ENCODE data around the gene NPAT.
A peak's percentile ranks its signal among the peaks of the same experiment; 100 is the strongest.
"Not testable (repeated sequence)": the region's sequence is repeated elsewhere in the genome, so short reads cannot be mapped to it uniquely, and the experiment has no call there.

Gene NPAT

DNA sequence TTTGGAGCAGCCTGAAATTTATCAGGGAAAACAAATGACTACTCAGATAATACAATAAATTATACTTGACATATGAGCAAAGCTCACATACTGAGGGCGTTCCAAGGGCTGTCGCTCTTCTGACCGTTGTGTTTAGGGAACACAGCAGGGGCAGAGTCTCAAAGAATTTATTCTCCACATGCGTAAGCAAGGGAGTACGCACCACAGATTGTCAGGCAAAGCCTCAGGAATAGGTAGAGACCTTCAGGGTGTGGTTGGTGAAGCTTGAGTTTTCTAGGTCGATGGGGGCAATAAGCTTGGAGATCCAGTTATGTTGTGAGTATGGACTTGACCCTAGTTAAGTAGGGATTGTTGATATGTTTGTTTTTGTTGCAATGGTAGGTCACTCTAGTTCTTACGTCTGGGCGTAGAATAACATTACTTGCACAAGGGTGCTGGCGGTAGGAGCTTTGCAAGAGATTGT is 100.2 kb downstream of the NPAT start:
- peak overlapping the region; percentile 76 for H3K4me3 ChIP-seq (ENCODE audit: extremely low read depth, insufficient read depth, low read length, poor library complexity, severe bottlenecking)
- H3K27ac ChIP-seq (ENCODE audit: low read depth, low read length, severe bottlenecking) = no peak overlapping the region
- H3K36me3 ChIP-seq (ENCODE audit: control insufficient read depth, insufficient read depth, low read length) = no peaks in the 10 kb centered on the region
- H3K4me1 ChIP-seq (ENCODE audit: control insufficient read depth, insufficient read depth, low read length, poor library complexity, severe bottlenecking) = no peaks in the 10 kb centered on the region
- H3K9me3 ChIP-seq (ENCODE audit: control insufficient read depth, low read length) = no peaks in the 10 kb centered on the region
- 56 to 72% methylated on average over 7 to 8 of the region's 9 CpGs for WGBS, 2 experiments (ENCODE audit: insufficient coverage in 2 of 2)

DNA sequence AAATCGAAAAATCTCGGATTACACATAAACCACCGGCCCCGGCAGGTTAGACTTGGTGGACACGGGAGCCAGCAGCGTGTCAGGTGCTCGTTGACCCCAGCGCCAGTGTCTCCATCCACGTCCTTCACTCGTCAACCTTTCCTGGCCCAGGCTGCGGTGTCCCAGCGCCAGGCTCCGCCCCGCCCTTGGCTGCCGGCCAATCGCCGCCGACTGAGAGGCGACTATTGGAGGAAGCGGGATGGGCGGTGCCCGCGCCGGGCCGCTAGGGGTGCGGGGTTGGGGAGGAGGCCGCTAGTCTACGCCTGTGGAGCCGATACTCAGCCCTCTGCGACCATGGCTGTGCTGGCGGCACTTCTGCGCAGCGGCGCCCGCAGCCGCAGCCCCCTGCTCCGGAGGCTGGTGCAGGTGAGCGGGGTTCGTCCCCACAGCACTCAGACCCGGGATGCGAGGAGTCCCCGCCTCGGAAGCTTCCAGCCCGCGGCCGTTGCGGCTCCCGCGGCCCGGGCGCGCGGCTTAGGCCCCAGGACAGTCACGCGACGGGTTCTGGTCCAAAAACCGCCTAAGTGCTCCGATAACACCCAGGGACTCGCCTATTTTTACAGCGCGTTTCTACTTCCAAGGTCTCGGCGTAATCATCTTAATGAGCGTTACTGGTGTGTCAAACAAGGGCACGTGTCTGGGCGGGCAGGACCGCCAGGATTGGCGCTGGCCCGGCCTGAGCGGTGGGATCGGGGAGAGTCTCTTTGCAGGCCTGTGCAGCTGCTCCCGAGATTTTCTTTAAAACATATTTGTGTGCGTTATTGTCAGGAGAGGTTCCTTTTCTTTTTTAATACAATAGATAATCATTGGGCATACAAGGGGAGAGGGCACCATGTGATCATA is 100.9 kb downstream of the NPAT start, which contains the start of gene ACAT1:
Gene ACAT1 (plus strand): TSS at position 294 of the 882 bp plus-strand sequence. CDS start 40 bp downstream, at position 334.
- Histone ChIP-seq H3K9me3 (ENCODE audit: control insufficient read depth, low read length) (no peaks in the 10 kb centered on the region), H3K27ac (ENCODE audit: low read depth, low read length, severe bottlenecking) (peak within 1 kb of the TSS; percentile 36), H3K36me3 (ENCODE audit: control insufficient read depth, insufficient read depth, low read length) (no peaks in the 10 kb centered on the region), H3K4me1 (ENCODE audit: control insufficient read depth, insufficient read depth, low read length, poor library complexity, severe bottlenecking) (no peaks in the 10 kb centered on the region), H3K4me3 (ENCODE audit: extremely low read depth, insufficient read depth, low read length, poor library complexity, severe bottlenecking) (peak within 1 kb of the TSS; percentile 76)
- WGBS, 2 experiments (ENCODE audit: insufficient coverage in 2 of 2) = 1 to 2% methylated on average over 61 to 67 of the region's 73 CpGs

- peak overlapping the region; percentile 76 for H3K4me3 ChIP-seq (ENCODE audit: extremely low read depth, insufficient read depth, low read length, poor library complexity, severe bottlenecking)
- H3K27ac ChIP-seq (ENCODE audit: low read depth, low read length, severe bottlenecking); H3K4me1 ChIP-seq (ENCODE audit: control insufficient read depth, insufficient read depth, low read length, poor library complexity, severe bottlenecking); H3K36me3 ChIP-seq (ENCODE audit: control insufficient read depth, insufficient read depth, low read length); H3K9me3 ChIP-seq (ENCODE audit: control insufficient read depth, low read length): not testable (repeated sequence)
- WGBS, 2 experiments (ENCODE audit: insufficient coverage in 2 of 2) = 83 to 94% methylated on average over 2 of the region's 7 CpGs
Observed at GRCh38 chr11:108120936-108121273, 101.5 kb downstream of the NPAT start.

DNA sequence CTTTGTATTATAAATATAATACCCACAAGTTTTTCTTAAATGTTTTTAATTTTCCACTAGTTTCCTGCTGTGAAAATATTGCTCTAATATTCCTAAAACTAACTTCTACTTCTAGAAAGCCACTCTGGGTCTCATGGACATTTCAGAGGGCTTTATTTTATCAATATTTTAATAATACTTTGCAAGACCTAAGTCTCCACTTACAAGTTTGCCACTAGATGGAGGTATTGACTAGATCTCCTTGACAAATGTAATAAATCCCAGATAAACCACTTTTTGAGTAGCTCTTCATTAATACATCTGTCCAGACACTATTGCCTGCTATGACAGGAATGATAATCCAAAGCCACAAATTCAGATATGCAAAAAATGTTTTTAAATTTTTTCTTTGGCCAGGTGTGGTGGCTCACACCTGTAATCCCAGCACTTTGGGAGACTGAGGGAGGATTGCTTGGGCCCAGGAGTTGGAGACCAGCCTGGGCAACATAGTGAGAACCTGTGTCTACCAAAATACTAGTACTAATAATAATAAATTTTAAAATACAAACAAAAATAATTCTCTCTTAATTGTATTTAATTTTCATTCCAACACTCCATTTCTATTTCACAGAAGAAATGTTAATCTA is 104.6 kb downstream of the NPAT start:
- Histone ChIP-seq H3K36me3 (ENCODE audit: control insufficient read depth, insufficient read depth, low read length) (no peaks in the 10 kb centered on the region), H3K9me3 (ENCODE audit: control insufficient read depth, low read length) (no peaks in the 10 kb centered on the region), H3K4me3 (ENCODE audit: extremely low read depth, insufficient read depth, low read length, poor library complexity, severe bottlenecking) (no peak overlapping the region), H3K27ac (ENCODE audit: low read depth, low read length, severe bottlenecking) (no peak overlapping the region), H3K4me1 (ENCODE audit: control insufficient read depth, insufficient read depth, low read length, poor library complexity, severe bottlenecking) (no peaks in the 10 kb centered on the region)

GRCh38 chr11:108115500-108116140 is 106.8 kb downstream of the NPAT start:
- H3K27ac ChIP-seq (ENCODE audit: low read depth, low read length, severe bottlenecking) = no peak overlapping the region
- no peak overlapping the region for H3K4me3 ChIP-seq (ENCODE audit: extremely low read depth, insufficient read depth, low read length, poor library complexity, severe bottlenecking)
- H3K9me3 ChIP-seq (ENCODE audit: control insufficient read depth, low read length) = no peaks in the 10 kb centered on the region
- no peaks in the 10 kb centered on the region for H3K36me3 ChIP-seq (ENCODE audit: control insufficient read depth, insufficient read depth, low read length)
- WGBS, 2 experiments (ENCODE audit: insufficient coverage in 2 of 2) = 67 to 84% methylated on average over 4 to 5 of the region's 5 CpGs
- H3K4me1 ChIP-seq (ENCODE audit: control insufficient read depth, insufficient read depth, low read length, poor library complexity, severe bottlenecking) = no peaks in the 10 kb centered on the region

- 97 to 100% methylated on average over 2 of the region's 2 CpGs for WGBS, 2 experiments (ENCODE audit: insufficient coverage in 2 of 2)
- Histone ChIP-seq H3K9me3 (ENCODE audit: control insufficient read depth, low read length) (no peaks in the 10 kb centered on the region), H3K36me3 (ENCODE audit: control insufficient read depth, insufficient read depth, low read length) (no peaks in the 10 kb centered on the region), H3K4me1 (ENCODE audit: control insufficient read depth, insufficient read depth, low read length, poor library complexity, severe bottlenecking) (no peaks in the 10 kb centered on the region), H3K27ac (ENCODE audit: low read depth, low read length, severe bottlenecking) (no peak overlapping the region), H3K4me3 (ENCODE audit: extremely low read depth, insufficient read depth, low read length, poor library complexity, severe bottlenecking) (no peak overlapping the region)
Observed at GRCh38 chr11:108112057-108112456, 110.4 kb downstream of the NPAT start.

DNA sequence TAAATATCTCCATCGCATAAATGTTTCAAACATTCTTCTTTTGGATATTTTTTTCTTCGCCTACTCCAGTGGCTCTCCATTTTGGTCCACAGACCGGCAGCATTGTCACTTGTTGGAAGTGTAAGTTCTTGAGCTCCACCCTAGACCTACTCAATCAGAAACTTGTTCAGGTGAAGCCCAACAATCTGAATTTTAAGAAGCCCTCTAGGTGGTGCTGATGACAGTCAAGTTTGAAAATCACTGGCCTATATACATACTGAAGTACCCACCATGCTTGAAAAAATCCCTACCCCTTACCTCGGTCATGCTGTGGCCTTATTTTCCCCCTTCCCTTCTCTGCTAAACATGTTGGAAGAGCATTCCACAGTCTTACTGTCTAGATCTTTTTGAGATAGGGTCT is 111.3 kb downstream of the NPAT start:
- H3K36me3 ChIP-seq (ENCODE audit: control insufficient read depth, insufficient read depth, low read length) = peaks cover 3% of the 10 kb centered on the region
- no peaks in the 10 kb centered on the region for H3K4me1 ChIP-seq (ENCODE audit: control insufficient read depth, insufficient read depth, low read length, poor library complexity, severe bottlenecking)
- no peak overlapping the region for H3K4me3 ChIP-seq (ENCODE audit: extremely low read depth, insufficient read depth, low read length, poor library complexity, severe bottlenecking)
- WGBS, 2 experiments (ENCODE audit: insufficient coverage in 2 of 2) = 100% methylated on average over 1 to 3 of the region's 4 CpGs
- no peak overlapping the region for H3K27ac ChIP-seq (ENCODE audit: low read depth, low read length, severe bottlenecking)
- no peaks in the 10 kb centered on the region for H3K9me3 ChIP-seq (ENCODE audit: control insufficient read depth, low read length)
